Activated naive CD4-positive, alpha-beta T cell treated with Interleukin-2 at 50 U/mL for 16 hours (primary cell): ENCODE measurements around the gene CDH6.

Experiments
- DNase-seq: peaks from one replicate; pipeline ENCODE4 v3.0.0-alpha.2; 2020

CDH6 gene

DNA sequence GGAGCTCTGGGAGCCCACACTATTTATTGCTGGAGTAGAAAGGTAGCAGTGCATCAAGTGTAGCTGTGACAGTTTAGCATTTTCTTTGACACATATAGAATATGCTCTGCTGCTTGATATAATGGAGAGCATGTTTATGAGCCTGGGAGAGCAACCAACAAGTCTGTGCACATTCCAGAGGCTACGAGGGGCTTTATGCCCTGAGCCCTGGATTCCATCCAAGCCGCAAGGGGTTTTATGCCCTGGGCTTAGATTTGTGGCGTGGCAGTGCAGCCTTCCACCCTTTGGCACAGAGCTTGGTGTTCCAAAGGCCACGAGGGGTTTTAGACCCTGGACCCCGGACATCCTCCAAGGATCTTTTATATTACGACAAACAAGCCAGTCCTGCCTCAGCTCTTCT lies 14.6 kb downstream of the CDH6 start:
- DNase-seq, result no peak

DNA sequence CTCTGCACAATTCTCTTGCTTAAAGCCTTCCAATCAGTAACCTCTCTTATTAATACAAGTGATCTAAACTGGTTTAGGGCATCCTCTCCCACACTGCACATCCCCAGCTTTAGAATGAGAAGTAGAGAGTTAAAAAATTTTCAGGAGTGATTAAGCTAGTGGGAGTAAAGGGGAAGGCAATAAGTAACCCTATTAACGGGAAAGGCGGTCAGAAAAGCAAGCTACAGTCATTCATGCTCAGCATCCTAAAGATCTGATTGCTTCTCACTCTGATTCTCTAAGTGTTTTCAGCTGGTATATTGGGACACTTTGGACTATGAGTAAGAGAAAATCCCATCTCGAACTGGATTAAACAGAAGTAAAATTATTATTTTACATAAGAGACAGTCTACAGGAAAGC lies 15.8 kb downstream of the CDH6 start:
- no peak for DNase-seq

DNA sequence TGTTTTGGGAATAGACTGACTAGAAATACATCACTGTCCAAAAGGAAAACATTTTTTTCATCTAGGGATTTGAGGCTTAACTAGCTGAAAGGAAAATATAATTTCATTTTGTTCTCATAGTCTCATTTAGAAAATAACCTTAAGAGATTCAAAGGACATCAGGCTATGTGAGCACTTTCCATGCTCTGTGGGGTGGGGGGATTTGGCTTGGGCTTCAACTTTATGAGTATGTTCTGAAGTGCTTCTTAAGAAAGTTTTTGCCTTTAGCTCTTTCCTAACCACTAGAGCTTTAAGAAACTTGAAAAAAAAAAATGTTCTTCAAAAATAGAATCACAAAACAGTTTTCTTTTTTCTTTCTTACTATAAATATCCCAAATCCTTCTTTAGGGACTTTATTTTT lies 17.6 kb downstream of the CDH6 start:
- no peak for DNase-seq

DNA sequence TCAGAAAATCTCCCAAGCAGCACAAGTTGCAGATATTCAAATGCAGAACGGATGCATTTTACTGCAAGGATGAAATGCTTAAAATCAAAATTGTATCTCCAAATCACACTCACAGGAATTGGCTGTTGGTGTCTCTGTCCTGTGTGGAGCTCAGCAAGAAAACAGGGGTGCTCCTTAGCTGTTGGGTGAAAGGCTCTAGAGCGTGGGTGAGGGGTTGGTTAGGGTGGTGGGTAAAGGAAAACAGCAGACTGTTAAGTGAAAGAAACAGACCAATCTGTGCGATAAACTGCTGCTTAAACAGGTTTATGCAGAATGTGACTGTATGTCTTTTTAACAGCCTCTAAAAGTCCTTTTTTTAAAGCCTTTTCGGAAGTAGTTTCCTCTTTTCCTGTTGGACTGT lies 19.8 kb downstream of the CDH6 start:
- DNase-seq, result no peak

DNA sequence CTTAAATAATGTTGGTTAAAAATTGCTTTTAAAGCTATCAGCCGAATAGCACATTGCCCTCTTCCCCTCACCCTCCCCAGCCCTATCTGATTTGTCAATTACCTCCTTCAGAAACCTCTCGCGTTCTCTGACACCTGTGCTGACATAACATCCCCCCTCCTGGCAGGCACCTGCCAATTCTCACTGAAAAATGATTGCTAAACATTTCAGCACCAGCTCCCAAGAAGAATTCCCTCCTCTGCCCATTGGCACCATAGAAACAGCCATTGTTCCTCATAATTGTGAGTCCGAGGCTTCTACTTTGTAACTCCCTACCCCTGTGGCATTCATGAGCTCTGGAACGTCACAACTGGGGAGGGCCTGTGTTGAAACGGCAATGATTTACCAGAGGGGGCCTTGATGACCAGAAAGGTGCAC lies 20.2 kb downstream of the CDH6 start:
- DNase-seq, result no peak

DNA sequence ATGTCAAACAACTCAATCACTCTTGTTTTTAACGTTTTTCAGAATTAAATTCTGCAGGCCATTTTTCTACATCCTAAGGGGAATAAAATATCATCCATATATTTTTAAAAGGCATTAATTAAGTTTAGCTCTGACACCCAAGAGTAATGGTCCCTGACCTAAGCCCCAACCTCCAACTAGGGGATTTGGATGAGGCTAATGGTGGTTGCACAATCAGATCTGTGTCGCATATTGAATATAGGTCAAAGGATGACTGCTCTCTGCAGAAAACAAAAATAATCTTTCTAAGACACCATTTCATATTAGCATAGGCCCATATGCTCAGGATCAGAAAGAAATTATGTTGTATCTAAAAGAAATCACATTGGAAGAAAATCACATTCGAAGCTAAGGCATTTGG lies 20.7 kb downstream of the CDH6 start:
- DNase-seq, result no peak

DNA sequence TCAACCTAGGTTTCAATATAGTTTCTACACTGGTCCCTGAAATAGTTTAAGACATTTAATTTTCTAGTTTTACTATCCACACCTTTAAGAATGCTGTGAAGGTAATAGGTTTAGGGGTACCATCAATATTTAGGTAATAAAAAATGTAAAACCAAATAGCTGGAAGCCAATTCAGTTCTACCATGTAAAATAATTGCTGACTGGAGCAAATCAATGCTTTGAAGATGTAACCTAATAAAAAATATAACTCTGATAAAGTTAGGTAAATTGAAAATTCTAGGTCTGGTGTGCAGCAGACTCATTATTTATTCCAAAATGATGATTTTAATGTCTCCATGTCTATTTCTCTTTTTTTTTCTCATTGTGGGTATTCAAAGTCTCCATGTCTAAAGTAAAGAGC lies 21.8 kb downstream of the CDH6 start:
- no peak for DNase-seq

DNA sequence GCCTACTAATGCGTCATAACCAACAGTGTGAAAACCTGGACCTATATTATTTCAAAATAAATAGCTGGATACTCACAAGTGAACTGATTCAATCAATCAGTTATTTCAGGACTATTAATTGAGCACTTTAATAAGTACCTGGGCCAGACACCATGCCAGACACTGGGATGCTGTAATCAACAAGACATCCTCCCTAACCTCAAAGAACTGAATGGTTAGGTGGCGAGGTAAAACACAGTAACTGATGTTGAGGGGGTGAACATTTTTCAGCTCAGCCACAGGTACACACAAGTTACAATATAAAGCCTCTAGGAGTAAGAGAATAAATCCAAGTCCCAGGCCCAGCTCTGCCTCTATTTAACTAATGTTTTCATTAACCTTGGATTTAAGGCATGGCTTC lies 24.0 kb downstream of the CDH6 start:
- DNase-seq, result no peak

DNA sequence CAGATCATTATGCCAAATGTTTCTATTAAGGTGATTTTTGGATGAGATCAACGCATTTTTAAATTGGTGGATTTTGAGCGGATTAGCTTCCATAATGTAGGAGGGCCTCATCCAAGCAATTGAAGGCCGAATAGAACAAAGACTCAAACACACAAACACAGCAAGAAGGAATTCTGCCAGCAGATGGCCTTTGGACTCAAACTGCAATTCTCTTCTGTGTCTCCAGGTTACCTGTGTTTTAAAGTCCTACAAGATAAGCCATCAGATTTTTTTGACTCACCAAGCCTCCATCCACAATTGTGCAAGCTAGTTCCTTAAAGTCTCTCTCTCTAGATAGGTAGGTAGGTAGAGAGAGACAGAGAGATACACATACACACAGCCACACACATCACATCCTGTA lies 25.5 kb downstream of the CDH6 start:
- no peak for DNase-seq

DNA sequence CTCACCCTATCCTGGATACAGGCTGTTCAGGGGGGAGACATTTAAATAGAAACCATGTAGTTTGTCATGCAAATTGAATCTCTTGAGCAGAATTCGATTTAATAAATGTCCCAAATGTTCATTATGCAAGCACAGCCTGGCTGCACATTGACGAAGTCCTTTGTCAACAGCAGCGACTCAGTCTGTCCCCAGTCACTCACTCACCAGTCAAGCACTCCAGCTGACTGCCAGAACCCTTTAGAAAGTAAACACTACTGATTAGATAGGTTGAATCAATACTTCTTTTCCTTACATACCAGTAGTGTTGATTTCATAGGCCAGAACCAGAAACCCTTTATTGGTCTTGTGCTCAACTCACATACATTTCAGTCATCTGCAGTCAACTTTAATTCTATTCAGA lies 27.5 kb downstream of the CDH6 start:
- no peak for DNase-seq

DNA sequence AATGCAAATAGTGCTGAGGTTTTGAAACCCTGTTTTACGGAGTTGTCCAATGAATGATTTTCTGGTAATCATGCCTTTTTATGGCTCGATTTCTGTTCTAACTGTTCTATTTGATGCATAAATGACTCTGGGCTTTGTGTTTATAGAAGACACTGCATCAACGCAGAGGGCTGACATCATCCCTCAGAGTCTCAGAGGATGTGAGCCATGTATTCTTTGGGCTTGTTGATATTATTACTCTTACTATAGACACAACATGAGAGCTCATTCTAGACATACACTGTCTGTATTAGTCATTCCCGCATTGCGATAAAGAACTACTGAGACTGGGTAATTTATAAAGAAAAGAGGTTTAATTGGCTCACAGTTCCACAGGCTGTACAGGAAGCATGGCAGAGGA lies 31.6 kb downstream of the CDH6 start:
- no peak for DNase-seq

DNA sequence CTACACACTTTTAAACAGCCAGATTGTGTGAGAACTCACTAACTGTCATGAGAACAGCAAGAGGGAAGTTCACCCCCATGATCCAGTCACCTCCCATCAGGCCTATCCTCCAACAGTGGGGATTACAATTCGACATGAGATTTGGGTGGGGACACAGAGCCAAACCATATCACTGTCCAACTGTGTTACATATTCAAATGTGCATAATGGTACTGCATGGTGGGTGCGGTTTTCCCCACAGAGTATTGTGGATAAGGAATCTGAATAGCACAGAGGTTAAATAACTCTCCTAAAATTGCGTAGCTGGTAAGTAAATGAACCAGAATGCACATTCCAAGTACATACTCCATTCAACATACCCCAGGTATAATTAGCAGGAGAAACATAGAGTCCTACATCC lies 32.1 kb downstream of the CDH6 start:
- DNase-seq, result no peak

DNA sequence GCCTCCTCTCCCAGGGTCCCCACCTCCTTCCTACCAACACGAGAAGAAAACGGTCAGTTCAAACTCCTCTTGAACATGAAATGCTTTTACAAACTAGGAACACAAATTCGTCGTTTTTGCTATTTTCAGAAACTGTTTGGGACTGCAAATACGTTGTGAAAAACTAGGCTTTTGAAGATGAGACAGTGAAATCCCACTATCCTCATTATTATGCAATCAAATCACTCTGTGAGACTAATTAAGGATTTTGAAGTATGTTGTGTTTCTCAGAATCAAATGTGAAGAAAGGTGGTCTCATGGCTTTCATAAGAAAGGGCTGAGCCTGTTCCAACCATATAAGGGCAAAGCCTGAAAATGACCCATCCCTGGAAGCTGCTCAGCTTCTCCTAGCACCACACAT lies 33.2 kb downstream of the CDH6 start:
- DNase-seq, result no peak

DNA sequence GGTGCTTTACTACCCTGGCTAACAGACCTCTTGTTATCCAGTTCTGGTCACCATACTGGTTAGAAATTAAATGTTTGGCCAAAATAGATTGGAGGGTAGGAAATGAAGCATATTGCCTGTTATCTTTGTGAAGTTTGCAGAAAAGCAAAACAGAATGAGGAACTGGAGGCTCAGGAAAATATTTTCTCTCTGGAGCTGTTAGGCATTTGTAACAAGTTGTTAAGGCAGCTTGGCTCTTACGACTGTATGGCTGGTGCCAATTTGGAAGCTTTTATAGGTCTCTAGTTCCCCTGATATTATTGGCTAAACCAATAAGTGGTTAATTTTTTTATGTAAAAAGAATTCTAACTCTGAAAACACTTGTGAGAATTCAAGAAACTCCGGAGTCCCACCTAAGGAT lies 35.8 kb downstream of the CDH6 start:
- DNase-seq, result no peak

DNA sequence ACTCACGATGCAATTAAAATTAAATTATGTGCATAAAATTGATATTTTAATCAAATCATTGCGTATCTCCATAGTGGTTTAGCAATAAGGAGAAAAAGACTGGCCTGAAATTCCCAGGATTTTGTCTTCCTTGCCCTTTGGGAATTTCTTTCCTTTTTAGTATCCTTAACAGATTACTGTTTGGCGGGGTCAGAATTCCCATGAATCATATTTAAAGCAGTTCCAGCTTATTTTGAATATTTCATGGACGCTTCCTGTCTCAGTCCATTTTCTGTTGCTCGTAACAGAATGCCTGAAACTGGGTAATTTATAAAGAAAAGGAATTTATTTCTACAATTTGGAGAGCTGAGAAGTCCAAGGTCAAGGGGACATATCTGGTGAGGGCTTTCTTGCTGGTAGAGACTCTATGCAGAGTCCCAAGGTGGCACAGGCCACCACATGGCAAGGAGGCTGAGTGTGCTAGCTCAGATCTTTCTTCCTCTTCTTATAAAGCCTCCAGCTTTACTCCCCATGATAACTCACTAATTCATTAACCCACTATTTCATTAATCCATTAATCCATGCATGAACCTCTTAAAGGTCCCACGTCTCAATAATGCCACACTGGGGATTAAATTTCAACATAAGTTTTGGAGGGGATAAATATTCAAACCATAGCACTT lies 37.8 kb downstream of the CDH6 start:
- DNase-seq, result no peak

DNA sequence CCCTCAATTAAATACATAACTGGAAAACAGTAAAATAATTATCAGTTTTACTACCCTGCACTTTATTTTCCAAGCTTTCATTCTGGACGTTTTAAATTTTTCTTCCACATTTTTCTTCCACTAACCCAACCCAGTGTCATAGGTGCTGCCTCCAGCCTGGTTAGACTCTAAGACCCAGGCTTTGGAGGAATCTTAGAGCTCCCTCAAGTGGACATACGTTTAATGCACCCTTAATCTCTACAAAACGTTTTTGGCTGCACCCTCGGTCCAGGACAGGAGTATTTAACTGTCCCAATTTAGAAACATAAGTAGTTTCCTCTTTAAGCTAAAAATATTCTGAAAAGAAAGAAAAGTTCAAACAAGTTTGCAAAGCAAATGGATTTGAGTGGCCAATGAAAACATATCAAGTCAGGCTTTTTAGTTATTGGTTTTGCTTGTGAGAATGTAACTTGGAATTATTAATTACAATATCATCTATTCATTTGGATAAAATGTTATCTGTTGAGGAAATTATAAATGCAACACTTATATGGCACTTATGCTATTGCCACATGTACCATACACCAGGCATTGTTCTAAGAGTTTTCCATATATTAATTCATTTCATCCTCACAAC lies 38.9 kb downstream of the CDH6 start:
- DNase-seq, result no peak

DNA sequence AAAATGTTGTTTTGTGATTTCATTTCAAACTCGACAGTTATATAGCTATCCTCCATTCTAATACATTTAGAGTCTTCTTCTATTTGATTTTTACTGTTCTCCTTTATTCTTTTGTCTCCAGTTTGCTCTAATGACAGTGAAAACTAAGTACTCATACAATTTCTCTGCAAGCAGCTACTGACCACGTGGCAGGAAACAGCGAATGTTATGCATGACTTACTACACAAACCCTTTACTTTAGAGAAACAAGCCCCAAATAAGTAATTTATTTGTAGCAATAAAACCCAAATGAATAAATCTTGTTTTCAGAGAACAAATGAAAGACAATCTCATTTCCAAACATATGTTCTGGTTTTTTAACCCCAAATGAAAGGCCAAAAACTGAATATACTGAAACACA lies 41.9 kb downstream of the CDH6 start:
- no peak for DNase-seq

DNA sequence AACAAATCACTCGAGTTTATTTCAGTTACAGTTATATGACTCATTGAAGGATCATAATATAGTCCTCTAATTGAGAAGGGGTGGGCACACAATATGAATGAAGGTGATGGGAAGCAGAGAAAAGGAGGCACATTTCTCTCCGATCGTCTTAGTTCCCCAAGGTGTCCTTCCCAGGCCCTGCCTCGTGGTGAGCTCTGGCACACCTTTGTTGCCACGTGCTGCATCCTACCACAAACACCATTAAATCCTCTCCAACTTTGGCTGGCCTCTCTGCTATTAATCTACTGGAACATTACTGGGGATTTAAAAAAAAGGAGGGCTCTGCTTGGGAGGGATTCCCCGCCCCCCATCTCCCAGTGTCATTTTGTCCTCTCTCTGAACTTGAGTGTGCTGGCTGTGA lies 42.9 kb downstream of the CDH6 start:
- no peak for DNase-seq

DNA sequence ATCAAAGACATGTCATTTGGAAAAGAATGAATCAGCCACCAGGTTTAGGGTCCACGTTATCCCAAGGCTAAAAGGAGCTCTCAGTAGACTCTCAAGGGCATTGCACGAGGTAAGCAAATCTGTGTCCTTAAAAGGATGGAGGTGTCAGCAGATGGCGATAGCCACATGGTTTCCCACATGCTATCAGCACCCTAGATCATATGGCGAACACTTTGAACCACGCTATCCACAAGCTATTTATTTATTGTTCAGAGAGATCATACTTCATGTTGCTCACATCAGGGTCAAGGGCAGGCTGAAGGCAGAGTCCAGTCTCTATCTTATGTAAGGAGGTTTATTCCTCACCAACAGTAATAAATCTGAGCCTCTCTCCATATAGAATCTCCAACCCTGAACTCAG lies 43.7 kb downstream of the CDH6 start:
- no peak for DNase-seq

DNA sequence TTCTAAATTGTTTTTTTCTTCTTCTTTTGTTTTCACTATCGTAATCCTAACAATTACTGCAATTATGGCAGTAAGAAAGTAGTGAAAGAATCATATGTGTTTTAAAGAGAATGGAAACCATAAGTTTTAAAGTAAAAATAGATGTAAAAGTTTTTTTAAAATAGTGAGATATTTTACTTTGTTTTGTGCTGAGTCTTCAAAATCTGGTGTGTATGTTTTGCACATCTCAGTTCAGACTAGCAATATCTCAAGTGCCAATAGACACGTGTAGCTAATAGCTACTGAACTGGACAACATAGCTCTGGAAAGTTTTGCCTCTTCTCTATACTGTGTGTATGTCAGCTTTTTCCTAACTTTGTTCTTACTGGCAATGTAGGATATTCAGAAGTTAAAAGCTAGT lies 45.0 kb downstream of the CDH6 start:
- DNase-seq, result no peak

DNA sequence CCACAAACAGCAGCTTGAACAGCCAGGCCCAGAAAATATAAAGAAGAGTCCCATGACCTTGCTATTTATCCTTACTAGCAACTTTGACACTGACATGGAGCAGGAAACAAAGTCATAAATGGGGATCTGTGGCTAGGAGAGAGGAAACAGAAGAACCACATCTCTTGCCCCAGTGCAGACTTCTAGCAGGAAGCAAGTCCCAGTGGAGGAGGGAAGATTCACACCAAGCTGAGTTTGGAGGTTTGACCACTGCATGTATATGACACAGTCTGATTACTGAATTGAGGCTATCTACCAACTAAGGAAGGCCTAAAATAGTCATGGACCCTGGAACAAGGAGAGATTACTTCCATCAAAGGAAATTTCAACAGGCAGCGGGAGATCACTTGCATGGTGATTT lies 51.4 kb downstream of the CDH6 start:
- DNase-seq, result no peak

DNA sequence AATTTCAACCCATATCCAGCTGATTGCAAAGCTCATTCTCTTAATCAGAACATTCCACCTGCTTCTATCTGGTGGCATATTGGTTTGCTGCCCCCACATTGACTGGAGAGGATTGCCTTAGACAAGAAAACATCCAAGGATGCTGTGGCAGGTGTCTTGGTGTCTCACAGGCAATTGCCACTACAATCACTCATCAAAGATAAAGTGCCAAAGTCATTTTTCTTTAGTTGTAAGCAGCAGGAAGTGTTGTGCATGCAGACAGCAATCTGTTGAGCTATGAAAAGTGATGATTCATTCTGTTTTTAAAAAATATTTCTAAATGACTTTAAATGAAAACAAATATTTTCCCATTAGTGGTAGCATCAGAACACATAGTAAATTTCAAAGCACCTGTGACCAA lies 53.9 kb downstream of the CDH6 start:
- DNase-seq, result no peak

DNA sequence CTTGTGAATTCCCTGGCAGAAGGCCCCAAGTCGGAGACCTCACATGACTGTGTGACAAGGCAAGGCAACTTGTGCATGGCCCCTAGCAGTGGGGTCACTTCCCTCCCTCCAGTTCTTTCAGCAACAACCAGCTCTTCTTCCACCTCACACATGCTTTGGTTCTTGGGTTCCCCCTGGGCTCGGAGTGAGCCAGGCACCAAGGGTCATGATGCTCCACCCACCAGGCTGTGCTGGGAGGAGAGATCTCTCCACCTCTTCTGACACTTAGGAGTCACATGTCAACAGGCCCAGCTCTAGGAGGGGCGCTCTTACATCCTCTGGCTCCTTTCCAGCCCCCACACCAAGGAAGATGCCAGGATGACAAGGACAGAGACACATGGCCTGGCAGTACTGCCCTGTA lies 56.7 kb downstream of the CDH6 start:
- no peak for DNase-seq

DNA sequence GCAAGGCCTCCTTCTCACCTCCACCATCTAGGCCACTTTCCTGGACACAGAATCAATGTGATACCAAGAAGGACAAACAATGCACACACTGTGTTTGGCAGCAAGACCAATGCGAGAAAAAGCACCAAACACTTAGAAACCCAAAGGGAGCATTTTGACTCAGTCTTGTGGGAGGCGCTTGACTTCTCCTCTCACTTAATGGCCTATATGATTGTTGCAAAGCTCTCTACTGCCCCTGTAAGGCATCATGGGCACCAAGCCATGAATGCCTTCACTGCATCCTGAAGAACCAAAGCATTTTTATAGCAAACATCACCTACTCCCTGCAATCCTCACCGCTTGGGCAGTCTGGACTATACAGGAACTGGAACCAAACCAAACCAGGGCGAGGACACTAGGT lies 57.5 kb downstream of the CDH6 start:
- no peak for DNase-seq

DNA sequence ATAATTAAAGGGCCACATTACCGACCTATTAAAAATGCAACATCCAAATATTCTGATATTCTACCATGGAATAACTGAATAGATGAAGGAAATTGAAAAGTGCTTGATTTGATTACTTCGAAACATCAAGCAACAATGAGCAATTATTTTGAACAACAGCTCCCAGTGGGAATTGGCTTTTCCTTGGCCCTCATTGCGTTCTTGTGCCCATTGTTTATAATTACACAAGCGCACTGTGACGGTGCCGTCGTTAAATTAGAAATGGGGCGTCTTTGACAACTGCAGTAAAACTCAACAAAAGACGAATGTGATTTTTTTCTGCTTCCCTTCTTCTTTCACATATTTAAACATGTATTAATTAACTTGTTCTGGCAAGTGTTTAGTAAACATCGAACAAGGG lies 61.6 kb downstream of the CDH6 start:
- no peak for DNase-seq

DNA sequence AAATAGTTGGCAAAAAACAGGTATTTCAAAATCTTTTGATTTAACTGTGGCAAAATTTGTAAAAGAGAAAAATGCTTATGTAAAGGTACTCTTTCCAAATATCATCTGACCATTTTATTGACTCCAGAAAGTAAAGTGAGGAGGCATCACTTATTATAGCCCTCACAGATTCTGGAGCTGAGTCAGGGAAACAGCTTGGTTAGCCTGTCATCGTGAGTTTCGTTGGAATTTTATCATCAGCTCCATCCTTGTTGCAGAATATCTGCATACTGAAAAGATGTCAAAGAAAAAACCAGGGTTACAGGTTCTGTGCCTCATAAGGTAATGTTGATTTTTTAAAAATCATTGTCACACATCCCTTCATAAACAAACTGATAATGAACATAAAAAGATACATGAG lies 74.8 kb downstream of the CDH6 start:
- DNase-seq, result no peak
